GM19455 (cell line): Measurements from ENCODE around the gene ASCC1.
"Not testable (repeated sequence)": the region's sequence is repeated elsewhere in the genome, so short reads cannot be mapped to it uniquely, and the experiment has no call there.

Experiments used
- ATAC-seq: cut with Tn5 transposase; IDR thresholded peaks from one replicate; pipeline ENCODE4 v1.9.1; 2021; ENCODE audit not compliant: unreplicated experiment

The ASCC1 gene

DNA sequence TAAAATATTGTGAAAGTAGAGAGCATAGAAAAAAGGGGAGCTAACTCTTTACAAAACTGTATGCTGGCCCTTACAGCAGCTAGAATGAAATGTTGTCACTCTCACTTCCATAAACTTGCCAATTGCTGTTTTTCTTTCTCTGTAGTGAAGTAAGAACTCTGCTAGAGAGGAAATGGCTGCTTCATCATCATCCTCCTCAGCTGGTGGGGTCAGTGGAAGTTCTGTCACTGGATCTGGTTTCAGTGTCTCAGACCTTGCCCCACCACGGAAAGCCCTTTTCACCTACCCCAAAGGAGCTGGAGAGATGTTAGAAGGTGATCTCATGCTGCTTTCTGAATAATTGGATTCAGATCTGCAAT lies 7.6 kb upstream of the ASCC1 start:
- ATAC-seq: no peak

DNA sequence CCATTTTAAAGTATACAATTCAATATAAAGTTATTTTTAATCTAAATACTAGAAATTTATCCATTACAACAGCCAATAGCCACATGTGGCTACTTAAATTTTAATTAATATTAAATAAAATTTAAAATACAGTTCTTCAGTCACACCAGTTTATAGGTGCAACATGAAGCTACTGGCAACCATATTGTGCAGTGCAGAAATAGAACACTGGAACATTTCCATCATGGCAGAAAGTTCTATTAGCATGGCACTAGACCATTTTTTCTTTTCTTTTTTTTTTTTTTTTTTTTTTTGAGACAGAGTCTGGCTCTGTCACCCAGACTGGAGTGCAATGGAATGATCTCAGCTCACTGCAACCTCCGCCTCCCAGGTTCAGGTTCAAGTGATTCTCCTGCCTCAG lies 5.2 kb upstream of the ASCC1 start:
- no peak for ATAC-seq

DNA sequence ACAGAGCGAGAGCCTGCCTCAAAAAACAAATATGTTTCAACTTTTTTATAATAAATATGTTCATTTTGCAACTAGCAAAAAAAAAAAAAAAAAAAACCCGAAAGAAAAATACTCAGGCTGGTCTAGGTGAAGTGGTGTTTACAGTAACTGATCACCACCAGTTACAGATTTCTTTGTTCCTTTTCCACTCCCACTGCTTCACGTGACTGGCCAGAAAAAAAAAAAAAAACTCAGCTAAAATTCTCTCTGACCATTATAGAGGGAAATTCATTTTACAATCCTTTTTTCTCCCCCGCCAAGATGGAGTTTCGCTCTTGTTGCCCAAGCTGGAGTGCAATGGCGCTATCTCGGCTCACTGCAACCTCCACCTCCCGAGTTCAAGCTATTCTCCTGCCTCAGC lies 4.6 kb upstream of the ASCC1 start:
- no peak for ATAC-seq

DNA sequence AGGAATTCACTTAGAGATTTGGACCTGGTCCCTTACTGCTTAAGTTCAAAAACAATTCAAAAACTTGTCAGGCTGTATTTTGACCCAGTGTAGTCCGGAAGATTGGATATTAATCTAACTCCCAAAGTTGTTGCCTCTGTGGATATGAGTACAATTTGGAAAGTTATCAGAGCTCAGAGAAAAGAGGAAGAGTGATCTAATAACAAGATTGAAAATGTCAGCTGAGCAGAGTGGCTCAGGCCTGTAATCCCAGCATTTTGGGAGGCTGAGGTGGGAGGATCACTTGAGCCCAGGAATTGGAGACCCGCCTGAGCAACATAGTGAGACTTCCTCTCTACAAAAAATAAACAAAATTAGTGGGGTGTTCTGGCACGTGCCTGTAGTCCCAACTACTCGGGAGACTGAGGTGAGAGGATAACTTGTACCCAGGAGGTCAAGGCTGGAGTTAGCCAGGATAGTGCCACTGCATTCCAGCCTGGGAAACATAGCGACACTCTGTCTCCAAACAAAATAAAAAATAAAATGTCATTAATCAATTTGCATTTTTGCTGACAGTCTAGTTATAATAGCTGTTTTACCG lies 3.2 kb upstream of the ASCC1 start:
- no peak for ATAC-seq

DNA sequence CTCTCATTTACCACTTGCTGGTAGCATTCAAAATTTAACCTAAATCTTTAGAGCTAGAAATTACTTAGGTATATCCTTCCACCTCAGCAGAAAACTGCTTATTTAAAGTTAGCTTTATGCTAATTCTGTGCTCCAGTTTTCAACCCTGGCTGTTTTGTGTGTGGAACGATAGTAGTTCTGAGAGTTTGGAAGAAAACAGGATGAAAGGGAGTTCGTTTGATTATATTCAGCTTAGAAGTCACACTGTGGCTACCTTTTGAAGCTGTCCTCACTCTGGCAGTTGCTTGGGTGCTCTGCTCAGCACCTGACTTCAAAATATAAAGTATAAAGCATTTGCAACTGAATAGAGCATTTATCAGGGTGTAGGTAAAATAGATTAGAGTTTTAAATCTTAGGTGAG lies 2.6 kb upstream of the ASCC1 start:
- ATAC-seq: no peak

DNA sequence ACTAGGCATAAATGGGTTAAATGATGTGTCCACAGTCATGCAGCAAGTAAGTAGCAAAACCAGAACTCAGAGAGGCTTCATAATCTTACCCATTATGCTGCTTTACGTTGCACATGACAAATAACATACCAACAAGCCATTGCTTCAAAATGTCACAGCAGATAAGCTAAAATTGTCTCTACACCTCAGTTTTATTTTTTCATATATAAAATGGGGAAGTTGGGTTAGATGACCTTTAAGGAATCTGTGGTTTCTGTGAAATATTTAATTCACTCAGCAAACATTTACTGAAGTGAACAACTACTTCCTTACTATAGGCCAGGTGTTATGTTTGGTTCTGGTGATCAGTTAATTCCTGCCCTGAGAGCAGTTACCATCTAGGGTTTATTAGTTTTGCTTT lies 2.2 kb upstream of the ASCC1 start:
- no peak for ATAC-seq

DNA sequence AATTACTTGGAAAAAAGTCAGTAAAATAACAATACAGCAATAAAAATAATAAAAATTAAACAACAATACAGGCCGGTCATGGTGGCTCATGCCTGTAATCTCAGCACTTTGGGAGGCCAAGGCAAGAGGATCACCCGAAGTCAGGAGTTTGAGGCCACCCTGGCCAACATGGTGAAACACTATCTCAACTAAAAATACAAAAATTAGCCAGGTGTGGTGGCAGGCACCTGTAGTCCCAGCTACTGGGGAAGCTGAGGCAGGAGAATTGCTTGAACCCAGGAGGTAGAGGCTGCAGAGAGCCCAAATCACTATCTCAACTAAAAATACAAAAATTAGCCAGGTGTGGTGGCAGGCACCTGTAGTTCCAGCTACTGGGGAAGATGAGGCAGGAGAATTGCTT lies 4.2 kb downstream of the ASCC1 start:
- ATAC-seq: not testable (repeated sequence)

DNA sequence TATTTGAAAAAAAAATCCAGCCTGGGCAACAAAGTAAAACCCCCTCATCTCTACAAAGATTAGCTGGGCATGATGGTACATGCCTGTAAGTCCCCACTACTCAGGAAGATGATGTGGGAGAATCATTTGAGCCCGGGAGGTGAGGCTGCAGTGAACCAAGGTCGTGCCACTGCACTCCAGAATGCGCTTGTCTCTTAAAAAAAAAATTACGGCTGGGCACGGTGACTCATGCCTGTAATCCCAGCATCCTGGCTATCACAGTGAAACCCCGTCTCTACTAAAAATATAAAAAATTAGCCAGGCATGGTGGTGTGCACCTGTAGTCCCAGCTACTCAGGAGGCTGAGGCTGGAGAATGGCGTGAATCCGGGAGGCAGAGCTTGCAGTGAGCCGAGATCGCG lies 4.7 kb downstream of the ASCC1 start:
- not testable (repeated sequence) for ATAC-seq

DNA sequence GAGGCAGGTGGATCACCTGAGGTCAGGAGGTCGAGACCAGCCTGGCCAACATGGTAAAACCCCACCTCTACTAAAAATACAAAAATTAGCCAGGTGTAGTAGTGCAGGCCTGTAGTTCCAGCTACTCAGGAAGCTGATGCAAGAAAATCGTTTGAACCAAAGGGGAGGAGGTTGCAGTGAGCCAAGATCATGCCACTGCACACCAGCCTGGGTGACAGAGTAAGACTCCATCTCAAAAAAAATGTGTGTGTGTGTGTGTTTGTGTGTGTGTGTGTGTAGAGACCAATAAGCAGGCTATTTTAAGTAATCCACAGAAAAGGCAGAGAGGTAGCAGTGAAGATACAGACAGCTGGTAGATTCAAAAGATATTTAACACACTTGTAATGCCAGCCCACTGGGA lies 7.5 kb downstream of the ASCC1 start:
- ATAC-seq: not testable (repeated sequence)

DNA sequence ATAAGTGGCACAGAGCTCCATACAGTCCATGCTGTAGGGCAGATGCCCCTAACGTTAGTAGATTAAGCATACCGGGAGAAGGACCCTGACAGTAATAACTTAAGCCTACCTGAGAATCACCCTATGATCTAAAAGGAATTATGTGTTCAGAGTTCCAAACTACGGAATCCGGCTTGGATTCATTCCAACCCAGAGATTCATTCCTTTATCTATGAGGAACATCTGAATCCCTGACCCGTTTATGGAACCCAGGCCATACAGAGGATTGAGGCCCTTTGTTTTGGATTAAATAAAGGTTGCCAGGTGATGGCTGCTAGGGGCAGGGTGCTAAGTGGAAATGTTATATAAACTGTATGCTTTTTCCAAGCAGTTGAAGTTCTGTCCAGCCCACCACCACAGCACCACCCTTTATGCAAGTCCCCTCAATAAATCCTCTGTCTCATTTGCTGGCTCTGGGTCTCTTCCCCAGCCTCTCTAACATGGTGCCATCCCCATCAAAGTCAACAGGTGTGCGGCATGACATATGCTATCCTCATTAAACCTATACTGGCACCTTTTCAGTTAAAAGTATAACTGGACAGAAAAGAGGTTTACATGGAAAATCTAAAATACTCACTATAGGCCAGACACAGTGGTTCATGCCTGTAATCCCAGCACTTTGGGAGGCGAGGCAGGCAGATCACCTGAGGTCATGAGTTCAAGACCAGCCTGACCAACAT lies 9.4 kb downstream of the ASCC1 start:
- no peak for ATAC-seq

DNA sequence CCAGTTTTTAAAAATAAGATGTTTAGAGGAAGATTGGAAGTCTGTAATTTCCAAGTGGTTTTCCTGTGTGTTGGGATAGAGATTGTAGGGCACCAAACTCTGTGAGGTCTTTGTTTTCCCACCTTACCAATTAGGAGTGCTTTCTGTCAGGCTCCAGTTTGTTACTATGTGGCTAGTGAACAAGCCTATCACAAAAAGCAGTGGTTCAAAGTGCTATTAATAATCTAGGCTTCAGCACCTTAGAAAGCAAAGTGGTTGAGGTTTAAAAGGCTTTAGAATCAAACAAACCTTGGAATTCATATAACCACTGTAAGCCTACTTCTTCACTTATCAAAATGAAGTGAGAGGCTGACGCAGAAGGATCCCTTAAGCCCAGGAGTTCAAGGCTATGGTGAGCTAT lies 11.4 kb downstream of the ASCC1 start:
- no peak for ATAC-seq

DNA sequence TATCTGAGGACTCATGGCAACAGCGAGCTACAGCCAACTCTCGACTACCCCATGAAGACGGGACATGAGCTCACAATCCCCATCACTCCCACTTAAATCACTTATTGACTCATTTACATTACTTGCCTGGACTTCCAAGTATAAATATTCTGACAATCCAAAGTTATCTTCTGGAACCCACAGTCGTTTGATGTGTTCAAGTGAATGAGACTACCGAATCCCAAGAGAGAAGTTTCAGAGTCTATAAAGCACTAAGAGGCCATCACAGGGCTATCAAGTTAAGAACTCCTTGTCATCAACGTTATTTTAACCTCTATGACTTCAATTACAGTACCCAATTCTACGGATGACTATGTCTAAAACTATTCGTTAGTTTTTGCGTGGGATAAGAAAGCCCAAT lies 11.8 kb downstream of the ASCC1 start:
- no peak for ATAC-seq

DNA sequence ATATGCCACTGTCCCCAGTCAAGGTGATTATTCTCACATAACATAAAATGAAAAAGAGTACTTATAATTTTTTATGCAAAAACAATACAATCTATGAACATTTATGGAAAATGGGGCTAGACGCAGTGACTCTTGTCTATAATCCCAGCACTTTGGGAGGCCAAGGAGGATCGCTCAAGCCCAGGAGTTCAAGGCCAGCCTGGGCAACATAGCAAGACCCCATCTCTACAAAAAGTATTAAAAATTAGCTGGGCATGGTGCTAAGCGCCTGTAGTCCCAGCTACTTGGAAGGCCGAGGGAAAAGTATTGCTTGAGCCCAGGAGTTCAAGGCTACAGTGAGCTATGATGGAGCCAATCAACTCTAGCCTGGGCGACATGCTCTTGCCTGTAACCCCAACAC lies 14.8 kb downstream of the ASCC1 start:
- no peak for ATAC-seq

DNA sequence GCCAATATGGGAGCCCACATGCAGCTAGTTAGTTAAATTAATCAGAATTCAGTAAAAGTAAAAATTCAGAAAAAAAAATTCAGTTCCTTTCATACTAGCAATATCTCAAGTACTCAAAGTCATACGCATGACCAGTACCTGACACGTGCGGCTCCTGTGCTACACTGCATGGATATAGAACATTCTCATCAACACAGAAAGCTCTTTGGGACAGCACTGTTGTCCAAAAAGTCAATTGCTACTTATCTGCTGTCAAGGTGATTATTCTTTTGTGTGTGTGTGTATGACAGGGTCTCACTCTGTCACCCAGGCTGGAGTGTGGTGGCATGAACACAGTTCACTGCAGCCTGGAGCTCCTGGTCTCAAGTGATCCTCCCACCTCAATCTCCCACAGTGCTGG lies 15.2 kb downstream of the ASCC1 start:
- ATAC-seq: no peak

DNA sequence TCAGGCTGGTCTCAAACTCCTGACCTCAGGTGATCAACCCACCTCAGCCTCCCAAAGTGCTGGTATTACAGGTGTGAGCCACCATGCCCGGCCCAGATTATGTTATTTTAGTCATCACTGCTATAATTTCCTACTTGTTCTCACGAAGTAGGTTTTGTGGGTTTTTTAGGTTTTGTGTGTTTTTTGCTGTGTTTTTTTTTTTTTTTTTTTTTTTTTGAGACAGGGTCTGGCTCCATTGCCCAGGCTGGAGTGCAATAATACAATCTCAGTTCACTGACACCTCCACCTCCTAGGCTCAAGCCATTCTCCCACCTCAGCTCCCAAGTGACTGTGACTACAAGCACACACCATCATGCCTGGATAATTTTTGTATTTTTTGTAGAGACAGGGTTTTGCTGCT lies 21.1 kb downstream of the ASCC1 start:
- no peak for ATAC-seq

DNA sequence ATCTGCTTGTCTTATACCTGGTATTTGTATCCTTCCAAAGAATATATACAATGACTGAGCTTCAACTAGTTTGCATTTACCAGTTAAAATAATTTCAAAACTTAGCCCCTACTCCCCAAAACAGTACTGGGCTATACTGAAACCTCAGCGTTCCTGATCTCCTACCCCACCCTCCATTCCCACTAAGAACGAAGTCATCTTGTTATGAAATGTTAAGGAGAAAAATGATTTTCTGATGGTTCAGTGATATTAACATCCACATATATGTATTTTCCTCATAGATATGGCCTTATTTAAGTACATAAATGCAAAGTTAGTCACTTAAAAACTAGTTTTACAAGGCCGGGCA lies 29.1 kb downstream of the ASCC1 start:
- no peak for ATAC-seq

DNA sequence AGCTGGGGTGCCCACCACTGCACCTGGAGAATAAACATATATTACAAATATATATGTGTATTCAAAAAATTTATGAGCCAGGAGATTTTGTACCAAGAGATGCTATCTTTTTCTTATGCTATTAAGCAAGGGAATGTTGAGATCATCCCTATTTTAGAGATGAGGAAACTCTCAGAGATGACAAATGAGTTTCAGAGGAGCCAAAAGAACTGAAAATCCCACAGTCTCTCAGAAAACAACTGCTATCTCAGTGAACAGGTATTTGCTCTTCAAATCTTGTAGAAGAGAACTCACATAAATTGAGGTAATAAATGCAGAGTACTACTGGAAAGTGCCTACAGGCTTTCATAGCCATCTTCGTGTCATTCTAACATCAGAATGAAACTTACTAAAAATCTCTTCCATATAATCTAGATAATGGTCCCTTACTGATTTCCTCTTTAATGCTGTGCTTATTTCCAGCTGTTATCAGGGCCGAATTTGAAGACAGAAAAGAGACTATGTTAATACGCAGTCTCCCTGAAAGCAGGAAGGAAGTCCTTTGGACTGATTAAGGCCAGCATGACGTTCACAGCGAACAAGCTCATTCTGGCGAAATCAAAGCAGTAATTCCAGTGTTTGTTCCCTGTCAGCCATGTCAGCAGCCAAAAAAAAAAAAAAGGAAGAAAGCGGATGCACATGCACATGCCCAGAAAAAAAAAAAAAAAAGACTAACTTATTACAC lies 29.7 kb downstream of the ASCC1 start:
- ATAC-seq: no peak

DNA sequence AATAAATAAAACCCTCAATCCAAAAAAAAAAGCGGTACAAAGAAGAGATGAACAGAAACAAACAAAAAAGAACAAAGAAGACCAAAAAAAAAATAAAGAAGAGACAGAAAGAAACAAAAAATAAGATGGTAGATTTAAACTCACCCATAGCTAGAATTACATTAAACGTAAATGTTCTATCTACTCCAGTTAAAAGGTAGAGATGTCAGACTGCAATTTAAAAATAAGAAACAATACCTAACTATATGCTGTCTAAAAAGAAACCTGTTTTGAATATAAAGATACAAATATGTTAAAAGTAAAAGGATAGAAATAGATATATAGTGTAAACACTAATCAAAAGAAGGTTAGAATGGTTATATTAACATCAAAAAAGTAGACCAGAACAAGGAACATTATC lies 31.9 kb downstream of the ASCC1 start:
- no peak for ATAC-seq

DNA sequence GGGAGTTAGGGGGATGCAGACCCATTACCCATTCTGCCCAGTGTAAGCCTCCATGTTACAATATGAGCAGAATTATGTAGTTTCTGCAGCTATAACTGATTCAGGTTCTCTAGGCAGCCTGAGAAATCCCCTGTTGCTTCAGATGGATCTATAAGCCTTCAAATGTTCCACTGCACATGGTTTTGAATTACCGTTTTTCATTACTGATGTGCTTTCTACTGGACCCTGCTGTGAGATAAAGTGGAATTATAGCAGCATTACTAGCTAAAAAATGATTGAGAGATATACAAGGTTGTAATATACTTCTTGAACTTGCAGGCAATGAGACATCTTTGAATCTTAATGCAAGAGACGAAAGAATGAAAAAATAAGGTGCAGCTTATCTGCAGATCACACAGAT lies 38.6 kb downstream of the ASCC1 start:
- no peak for ATAC-seq

DNA sequence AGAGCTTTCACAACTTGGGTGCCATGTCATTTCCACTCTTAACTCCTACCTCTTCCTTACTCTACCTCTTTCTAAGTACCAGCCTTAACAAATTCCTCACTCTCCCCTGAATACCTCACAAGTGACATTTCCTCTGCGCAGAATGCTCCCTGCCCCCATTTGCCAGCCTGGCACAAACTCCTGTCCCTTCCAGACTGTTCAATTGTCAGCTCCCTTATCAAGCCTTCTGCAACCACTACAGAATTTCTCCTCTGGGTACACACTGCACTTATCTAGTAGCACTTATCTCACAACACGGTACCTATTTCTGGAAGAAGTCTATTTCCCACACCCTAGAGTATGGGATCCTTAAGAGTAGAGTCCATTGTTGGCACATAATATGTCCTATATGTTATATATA lies 39.4 kb downstream of the ASCC1 start:
- no peak for ATAC-seq

DNA sequence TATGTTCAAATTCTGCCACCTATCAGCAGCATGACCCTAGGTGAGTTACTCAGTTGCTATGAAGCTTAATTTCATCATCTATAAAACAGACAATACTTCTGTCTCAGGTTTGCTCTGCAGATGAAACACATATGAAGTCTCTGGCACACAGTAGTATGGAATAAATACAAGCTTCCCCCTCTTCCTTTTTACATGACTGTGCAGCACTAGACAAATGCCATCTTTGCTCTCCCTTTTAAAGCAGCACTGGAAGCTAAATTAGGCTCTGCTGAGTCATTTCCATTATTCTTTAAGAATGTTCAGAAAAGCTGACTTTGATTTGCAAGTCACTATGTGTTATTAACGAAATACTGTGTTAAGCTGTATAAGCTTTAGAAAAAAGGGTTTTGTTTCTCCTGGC lies 40.9 kb downstream of the ASCC1 start:
- no peak for ATAC-seq

DNA sequence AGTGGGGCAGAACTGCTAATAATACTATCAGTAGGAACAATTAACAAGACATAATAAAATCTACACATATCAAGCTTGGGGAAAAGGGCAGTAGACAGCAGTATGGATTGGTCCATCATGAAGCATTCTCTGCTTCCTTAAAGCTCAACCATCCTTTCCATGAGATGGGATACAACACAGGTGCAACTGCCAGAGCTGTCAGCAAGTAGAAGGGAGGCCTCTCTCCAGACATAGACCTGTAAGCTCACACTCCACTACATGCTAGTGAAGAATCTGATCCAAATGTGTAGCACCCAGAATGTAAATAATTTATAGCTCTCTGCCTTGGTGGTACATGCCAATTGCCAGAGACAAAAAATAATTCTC lies 41.8 kb downstream of the ASCC1 start:
- ATAC-seq: no peak
